ENCODE data around the gene NFS1.
"Not testable (repeated sequence)": the region's sequence is repeated elsewhere in the genome, so short reads cannot be mapped to it uniquely, and the experiment has no call there.

NFS1 gene

GRCh38 chr20:35706591-35707529, 7.7 kb upstream of the NFS1 start:
- FAIRE-seq, result not testable (repeated sequence)

- FAIRE-seq, result not testable (repeated sequence)
Measured at GRCh38 chr20:35705894-35706293, 6.7 kb upstream of the NFS1 start.

- no peak for FAIRE-seq
Measured at GRCh38 chr20:35704514-35705261, 5.5 kb upstream of the NFS1 start.

- FAIRE-seq, result no peak
Measured at GRCh38 chr20:35702824-35703695, 3.9 kb upstream of the NFS1 start.

- FAIRE-seq, result no peak
Measured at GRCh38 chr20:35702051-35702823, 3.1 kb upstream of the NFS1 start.

GRCh38 chr20:35700625-35701148, 1.5 kb upstream of the NFS1 start:
- FAIRE-seq, result no peak

- FAIRE-seq, result no peak
Measured at GRCh38 chr20:35699957-35700624, 939 bp upstream of the NFS1 start.

- no peak for FAIRE-seq
Measured at GRCh38 chr20:35698298-35699126, 640 bp downstream of the NFS1 start.

GRCh38 chr20:35697696-35698297, 1.4 kb downstream of the NFS1 start:
- FAIRE-seq, result no peak

GRCh38 chr20:35695978-35696377, 3.2 kb downstream of the NFS1 start:
- no peak for FAIRE-seq

GRCh38 chr20:35695245-35695749, 3.9 kb downstream of the NFS1 start:
- FAIRE-seq, result no peak

GRCh38 chr20:35690265-35690664, 8.9 kb downstream of the NFS1 start:
- FAIRE-seq, result no peak

- FAIRE-seq, result not testable (repeated sequence)
Measured at GRCh38 chr20:35686872-35687271, 12.3 kb downstream of the NFS1 start.

GRCh38 chr20:35685368-35685767, 13.8 kb downstream of the NFS1 start:
- FAIRE-seq, result not testable (repeated sequence)

GRCh38 chr20:35681960-35682359, 17.2 kb downstream of the NFS1 start:
- FAIRE-seq, result no peak

GRCh38 chr20:35680452-35681183, 18.5 kb downstream of the NFS1 start:
- FAIRE-seq, result no peak

GRCh38 chr20:35674921-35675320, 24.2 kb downstream of the NFS1 start:
- no peak for FAIRE-seq

GRCh38 chr20:35673884-35674283, 25.3 kb downstream of the NFS1 start:
- FAIRE-seq, result no peak

GRCh38 chr20:35669681-35670080, 29.5 kb downstream of the NFS1 start:
- FAIRE-seq, result no peak
